ENCODE data around the gene ETHE1.

GRCh38 chr19:43479961-43480561 is 46.9 kb downstream of the ETHE1 start:
- TF ChIP-seq, protein P1, sequence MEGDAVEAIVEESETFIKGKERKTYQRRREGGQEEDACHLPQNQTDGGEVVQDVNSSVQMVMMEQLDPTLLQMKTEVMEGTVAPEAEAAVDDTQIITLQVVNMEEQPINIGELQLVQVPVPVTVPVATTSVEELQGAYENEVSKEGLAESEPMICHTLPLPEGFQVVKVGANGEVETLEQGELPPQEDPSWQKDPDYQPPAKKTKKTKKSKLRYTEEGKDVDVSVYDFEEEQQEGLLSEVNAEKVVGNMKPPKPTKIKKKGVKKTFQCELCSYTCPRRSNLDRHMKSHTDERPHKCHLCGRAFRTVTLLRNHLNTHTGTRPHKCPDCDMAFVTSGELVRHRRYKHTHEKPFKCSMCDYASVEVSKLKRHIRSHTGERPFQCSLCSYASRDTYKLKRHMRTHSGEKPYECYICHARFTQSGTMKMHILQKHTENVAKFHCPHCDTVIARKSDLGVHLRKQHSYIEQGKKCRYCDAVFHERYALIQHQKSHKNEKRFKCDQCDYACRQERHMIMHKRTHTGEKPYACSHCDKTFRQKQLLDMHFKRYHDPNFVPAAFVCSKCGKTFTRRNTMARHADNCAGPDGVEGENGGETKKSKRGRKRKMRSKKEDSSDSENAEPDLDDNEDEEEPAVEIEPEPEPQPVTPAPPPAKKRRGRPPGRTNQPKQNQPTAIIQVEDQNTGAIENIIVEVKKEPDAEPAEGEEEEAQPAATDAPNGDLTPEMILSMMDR (conservative IDR thresholded peaks at IDR 0.05; ENCODE audit: low read length), result no peak
- no peak for TF ChIP-seq EZH2phosphoT487 (IDR thresholded peaks at IDR 0.05; ENCODE audit: borderline replicate concordance, low read depth, low read length)

All from OCI-LY7 (cell line).